Kidney capillary endothelial cell (primary cell): ENCODE data around the gene SLAIN2.
"Not testable (repeated sequence)": the region's sequence is repeated elsewhere in the genome, so short reads cannot be mapped to it uniquely, and the experiment has no call there.

Source experiments
- DNase-seq: peaks from one replicate; pipeline ENCODE4 v3.0.0-alpha.2; 2018; ENCODE audit warnings: low spot score

The SLAIN2 gene

DNA sequence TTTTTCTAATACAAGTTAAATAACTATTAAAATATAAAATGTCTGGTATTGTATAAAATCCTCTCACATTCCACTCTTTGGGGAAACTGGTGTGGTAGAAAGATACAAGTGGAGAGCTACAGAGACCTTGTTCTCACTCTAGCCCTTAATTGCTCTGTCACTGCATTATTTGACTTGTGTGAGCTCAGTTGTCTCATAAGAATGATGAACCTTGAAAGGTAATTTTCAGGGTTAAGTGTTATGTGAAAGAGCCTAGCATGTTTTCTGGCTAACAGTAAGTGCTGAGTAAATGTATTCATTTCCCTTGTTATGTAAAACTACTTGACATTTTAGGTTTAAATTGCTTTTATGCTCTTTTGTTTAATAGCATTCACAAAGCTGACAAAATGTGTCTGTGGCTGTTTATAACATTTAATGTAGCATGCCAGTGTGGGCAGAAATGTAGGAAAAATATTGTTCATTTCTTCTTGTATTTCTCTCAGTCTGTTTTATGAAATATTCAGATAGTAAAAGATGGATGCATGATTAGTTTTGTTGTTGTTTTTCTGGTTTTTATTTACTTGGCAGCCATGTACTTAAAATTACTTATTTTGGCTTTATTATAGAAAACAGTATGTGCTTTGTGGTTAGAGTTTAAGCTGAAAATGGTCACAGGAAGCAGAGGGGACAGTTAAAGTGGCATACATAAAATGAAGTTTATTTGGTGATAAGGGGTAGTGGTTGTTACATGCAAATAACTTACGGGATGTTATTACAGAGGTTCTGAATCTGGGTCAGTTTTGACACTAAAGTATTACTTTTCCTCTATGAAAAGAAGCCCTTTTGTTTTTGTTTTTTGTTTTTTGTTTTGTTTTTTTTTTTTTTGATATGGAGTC is 29.2 kb downstream of the SLAIN2 start:
- DNase-seq: no peak

DNA sequence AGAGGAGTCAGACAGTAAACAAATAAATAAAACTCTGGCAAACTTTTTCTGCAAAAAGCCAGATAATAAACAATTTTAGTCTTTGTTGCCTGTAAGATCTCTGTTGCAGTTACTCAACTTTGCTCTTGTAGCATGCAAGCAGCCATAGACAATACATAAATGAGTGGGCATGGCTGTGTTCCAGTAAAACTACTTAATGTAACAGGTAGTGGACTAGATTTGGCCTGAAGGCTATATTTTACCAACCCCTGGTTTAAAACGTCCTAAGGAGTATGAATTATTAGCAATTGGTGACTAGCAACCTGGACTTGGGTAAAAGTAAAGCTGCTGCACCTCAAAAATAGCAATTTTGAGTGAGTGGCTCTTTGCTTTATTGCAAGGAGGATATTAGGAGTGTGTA is 30.9 kb downstream of the SLAIN2 start:
- no peak for DNase-seq

DNA sequence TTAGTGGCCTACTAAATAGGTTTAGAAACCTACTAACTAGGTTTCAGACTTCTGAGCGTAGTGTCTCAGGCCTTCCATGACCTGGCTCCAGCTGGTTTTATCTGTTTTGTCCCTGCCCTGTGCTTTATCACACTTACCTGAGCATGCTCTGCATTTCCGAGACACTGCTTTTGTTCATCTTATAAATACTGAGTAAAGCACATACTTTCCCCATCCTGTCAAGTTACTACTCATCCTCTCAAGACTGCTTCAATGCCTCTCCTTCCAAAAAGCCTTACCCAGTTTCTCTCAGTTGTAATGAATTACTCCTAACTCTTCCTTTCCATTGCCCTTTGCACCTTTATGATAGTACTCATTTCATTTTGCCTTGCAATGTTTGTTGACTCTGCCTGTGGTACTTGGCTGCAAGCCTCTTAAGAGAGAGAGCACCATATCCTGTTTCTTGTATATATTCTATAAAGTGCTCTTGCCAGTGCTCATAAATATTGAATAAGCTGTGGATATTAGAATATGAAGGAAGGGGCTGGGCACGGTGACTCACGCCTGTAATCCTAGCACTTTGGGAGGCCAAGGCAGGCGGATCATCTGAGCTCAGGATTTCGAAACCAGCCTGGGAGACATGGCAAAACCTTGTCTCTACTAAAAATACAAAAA is 34.4 kb downstream of the SLAIN2 start:
- no peak for DNase-seq

DNA sequence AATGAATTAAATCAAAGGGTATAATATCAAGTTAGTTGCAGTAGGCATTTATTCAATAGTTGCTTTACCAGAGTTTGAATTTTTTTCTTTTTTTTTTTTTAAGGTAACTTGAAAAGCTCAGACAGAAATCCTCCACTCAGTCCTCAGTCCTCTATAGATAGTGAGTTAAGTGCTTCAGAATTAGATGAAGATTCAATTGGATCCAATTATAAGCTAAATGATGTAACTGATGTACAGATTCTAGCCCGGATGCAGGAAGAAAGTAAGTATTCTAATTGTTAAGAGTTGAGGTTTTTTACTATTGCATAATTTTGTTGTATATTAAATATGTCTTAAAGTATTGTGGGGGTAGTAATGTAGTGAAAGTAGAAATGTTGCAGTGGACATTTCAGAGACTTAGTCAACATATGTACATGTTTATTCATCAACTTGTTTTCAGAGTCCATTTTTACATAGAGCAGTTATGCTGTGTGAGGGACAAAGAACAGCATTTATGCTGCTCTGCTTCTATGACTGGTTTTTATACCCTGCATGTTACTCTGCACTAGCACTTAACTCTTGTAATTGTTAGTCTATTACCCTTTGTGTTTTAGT is 38.4 kb downstream of the SLAIN2 start:
- no peak for DNase-seq

DNA sequence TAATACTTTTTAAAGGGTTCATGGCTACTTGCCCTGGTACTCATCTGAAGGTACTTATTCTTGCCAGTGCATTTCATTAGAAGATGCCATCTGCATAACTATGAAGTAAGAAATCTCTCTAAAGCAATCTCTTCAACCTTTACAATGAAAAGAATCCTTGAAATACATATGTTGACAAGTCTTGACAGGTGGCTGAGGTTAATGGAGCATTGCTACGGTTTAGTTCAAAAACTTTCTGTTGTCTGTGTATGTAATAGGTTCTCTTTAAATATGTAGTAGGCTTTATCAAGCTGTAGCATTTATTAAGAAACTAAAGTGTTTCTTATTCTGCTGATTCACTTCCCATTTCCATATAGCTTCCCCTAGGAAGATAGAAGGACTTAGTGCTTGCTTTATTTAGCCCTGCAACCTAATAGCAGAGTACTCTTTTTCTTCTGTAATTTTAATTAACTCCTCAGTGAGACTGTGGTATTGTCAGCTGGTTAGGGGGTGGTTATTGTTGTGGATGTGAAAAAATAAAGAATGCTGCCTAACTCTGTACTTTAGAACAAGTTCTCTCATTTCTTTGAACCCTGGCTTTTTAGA is 39.3 kb downstream of the SLAIN2 start:
- no peak for DNase-seq

DNA sequence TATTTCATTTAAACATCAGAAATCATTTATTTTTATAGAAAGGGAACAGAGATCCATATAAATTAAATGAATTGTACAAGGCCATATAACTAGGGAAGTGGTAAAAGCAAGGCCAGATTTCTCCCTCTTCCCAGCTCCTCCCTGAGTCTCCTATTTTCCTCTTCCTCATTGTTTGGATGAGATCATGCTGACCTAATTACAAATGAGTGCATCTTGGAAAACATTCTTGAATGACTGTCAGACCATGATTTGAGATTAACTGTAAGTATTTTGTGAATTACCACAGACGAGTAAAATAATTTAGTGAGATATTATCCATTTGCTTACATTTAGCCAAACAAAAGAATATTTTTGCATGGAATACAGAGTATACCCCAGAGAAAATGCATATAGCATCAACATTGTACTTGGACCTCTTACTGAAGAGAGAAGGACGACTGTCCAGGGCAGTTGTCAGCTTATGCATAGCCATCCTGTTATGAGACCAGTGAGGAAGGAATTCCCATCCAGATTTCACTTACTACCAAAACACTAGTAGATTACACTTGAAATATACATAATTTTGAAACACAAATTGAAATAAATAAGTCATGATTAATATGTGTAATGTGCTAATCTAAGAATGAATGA is 47.3 kb downstream of the SLAIN2 start:
- DNase-seq: peak; percentile 10

DNA sequence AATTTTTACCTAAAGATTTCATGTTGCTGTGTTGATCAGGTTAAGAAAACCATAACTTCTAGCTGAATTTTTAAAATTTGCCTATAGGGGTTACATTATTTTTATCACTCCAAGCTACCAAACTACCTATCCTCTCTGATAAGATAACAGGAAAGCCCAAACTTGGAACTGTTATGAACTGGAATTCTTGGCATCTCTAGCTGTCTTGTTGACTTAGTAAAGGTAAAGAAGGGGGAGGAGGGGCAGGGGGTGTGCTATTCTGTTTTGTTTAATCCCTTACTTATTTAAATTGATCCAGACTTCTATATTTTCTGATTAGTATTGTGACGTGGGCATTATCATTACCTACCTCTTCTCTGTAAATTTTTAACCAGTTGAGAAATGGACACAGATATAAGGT is 54.7 kb downstream of the SLAIN2 start:
- DNase-seq: no peak

DNA sequence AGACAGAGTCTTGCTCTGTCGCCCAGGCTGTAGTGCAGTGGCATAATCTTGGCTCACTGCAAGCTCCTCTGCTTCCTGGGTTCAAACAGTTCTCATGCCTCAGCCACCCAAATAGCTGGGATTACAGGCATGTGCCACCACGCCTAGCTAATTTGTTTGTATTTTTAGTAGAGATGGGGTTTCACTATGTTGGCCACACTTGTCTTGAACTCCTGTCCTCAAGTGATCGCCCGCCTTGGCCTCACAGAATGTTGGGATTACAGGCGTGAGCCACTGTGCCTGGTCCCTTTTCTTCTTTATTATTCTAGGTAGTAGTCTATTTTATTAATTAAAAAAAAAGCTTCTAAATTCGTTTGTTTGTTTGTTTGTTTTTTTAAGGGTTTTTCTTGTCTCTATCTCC is 59.1 kb downstream of the SLAIN2 start:
- no peak for DNase-seq

DNA sequence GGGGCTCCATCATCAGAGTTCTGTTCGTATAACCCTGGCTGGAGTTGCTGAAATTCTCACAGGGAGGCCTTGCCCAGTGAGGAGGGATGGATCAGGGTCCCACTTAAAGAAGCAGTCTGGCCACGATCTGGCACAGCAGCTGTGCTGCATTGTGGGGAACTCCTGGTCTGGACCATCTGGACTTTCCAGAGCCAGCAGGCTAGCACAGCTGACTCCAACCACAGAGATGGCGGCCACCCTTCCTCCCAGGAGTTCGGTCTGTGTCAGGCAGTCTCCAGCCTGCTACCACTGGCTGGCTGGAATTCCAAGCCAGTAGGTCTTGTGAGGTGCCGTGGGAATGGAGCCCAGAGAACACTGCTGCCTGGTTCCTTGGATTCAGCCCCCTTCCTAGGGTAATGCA is 62.0 kb downstream of the SLAIN2 start:
- DNase-seq: no peak

DNA sequence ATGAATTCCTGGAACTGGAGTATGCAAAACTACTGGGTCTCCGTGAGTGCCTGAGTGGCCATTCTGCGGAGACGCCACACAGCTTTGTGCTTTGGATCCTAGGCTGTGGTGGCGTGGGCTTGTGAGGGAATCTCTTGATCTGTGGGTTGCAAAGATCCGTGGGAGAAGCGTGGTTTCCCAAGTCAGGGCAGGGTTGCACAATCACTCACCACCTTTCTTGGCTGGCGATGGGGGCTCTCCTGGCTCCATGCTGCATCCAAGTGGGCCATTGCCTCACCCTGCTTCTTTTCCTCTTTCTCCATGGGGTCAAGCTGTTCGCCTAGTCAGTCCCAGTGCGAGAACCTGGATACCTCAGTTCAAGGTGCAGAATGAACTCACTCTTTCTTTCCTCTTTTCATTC is 62.5 kb downstream of the SLAIN2 start:
- no peak for DNase-seq

DNA sequence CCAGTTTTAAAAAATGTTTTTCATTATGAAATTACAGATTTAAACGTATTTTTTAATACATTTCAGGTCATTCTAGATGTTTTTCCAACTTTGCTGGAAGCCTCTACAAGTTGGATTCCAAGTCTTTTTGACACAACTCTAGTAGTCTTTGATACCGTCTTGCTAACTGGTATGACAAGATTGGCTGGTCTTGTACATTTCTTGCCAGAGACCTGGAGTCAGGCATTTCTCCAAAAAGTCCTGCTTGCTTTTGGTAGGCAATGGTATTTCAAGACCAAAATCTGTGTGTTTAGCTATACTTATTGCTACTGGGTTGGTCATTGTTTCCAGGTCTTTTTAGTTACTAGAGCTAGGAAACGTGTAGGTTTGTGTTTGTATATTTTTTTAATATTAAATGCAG is 64.6 kb downstream of the SLAIN2 start:
- DNase-seq: no peak

DNA sequence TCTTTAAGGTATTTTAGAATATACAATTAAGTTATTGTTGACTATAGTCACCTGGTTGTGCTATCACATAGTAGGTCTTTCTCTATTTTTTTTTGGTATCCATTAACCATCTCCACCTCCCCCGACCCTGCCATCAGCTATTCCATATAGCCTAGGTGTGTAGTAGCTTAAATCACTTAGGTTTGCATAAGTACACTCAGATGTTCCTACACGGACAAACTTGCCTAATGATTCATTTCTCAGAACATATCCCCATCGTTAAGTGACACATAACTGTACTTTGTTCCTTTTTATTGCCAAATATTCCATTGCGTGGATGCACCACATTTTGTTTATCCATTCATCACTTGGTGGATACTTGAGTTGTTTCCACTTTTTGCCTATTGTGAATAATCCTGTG is 67.9 kb downstream of the SLAIN2 start:
- DNase-seq: no peak

DNA sequence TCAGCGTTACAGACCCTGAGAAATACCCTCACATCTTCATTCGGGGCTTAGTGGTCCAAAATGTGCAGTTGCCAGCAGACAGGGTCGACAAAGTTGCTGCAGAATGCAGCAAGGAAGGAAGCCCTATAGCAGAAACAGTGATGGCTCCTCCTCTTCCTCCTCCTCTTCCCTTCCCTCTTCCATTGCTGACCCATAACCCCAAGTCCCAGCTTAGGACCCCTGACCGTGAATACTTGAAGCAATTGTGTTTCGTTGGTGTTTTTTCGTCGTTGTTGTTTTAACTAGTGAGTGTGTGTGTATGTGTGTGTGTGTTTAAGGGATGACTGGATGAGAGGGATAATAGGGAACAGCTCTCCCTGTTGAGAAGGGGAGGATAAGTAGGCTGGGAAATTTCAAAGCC is 69.5 kb downstream of the SLAIN2 start:
- no peak for DNase-seq

DNA sequence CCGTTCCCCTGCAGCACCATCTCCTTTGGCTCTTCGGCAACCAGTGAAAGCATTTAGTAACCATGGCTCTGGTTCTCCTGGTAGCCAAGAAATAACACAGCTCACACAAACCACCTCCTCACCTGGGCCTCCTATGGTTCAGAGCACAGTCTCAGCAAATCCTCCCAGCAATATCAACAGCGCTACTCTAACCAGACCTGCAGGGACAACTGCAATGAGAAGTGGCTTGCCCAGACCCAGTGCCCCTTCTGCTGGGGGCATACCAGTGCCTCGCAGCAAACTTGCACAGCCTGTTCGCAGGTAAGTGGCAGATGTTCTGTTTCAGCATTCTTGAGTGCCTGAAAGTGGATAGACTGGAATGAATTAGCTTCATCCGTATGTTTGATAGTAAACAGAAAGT is 78.8 kb downstream of the SLAIN2 start:
- DNase-seq: no peak

DNA sequence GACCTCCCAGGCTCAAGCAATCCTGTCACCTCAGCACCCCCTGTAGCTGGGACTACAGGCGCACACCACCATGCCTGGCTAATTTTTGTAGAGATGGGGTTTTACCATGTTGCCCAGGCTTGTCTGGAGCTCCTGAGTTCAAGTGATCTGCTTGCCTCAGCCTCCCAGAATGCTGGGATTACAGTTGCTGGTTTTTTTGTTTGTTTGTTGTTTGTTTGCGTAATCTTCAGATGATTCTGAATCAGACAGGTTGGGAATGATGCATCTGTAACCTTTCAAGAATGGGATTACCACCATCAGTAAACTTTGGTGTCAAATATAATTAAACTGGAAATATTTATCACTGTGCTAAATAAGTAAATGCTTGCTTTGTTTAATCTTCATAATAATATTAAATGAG is 79.8 kb downstream of the SLAIN2 start:
- DNase-seq: no peak

DNA sequence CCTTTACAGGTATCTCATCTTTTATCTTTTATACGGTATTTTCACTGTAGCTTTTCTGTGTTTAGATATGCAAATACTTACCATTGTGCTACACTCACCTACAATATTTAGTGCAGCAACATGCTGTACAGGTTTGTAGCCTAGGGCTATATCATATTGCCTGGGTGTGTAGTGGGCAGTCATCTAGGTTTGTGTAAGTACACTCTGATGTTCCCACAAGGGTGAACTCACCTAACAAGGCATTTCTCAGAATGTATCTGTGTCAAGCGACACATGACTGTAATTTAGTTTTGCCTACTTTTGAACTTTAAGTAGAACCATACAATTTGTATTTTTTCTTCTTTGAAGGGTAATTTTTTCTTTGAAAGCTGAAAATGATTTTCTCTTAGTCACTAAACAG is 87.6 kb downstream of the SLAIN2 start:
- no peak for DNase-seq

DNA sequence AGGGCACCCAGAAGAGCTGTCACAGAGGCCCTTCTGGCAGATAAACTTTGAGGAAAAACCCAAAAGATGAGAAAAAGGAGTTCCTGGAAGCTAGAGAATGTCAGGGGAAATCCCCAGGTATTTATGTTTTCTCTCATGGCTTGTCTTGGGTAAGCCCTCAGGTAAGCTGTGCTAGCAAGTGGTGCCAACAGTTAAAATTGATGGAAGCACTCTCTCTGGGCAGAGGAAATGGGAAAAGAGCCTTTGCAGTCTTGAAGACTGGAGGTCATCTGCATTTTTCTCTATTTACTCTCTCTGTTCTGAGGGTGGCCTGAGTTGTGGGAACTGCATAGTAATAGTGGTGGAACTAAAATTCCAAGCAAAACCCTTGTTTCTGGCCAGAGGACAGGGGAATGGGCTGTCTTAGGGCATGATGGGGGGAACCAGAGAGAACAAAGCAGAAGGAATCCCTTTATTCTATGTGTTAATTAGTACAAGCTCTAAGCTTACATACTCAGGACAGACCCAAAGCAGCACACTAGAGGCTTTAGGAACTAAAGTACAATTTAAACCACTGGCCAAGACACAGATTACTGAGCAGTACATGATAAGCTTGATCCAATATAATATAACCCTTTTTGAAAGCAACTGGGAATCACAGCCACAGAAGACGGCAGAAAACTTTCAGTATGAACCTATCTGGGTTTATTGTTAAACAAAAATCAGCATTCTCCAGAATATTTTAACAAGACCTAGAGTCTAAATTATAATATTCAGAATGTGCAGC is 88.6 kb downstream of the SLAIN2 start:
- no peak for DNase-seq

DNA sequence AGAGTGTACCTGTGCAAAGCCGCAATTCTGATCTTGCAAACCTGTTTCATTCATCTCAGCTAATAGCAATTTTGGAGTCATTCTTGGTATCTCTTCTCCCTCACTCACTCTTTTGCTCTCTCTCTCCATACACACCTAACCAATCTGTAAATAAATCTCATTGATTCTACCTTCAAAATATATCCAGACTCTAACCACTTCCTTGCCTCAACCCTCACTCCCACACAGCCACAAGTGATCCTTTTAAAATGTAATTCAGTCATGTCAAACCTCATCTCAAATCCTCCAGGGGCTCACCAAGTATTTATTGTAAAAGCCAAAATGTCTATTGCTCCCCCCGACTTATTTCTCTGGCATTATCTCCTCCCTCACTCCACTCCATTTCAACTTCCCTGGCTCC is 90.1 kb downstream of the SLAIN2 start:
- DNase-seq: no peak

DNA sequence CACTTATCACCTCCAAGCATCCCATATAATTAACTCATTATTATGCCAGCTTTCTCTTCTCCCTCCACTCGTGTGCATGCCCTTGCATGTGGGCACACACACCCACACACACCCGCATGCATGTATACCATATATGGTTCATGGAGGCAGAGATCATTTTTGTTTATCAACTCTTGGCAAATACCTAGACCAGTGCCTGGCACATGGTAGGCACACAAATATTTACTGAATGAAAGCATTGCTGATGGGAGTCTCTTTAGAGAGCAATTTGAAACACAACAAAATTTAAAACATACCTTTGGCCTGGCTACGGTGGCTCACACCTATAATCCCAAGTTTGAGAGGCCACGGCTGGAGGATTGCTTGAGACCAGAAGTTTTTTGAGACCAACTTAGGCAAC is 90.7 kb downstream of the SLAIN2 start:
- no peak for DNase-seq

DNA sequence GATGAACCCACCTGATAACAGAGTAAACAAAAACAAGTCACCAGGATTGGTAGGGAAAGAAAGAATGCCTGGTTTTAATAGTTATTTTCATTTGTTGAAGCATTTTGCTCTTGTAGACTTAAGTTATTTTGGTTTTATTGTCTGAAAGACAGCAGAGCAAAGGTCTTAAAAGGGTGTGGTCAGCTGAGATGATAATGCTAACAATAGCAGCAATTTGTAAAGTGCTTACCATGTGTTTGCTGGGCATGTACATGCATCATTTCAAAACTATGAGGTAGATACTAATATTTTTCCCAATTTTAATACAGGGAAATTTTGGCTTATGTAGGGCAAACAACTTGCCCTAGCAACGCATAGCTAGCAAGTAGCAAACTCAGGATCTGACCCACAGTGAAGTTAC is 95.0 kb downstream of the SLAIN2 start:
- DNase-seq: no peak

DNA sequence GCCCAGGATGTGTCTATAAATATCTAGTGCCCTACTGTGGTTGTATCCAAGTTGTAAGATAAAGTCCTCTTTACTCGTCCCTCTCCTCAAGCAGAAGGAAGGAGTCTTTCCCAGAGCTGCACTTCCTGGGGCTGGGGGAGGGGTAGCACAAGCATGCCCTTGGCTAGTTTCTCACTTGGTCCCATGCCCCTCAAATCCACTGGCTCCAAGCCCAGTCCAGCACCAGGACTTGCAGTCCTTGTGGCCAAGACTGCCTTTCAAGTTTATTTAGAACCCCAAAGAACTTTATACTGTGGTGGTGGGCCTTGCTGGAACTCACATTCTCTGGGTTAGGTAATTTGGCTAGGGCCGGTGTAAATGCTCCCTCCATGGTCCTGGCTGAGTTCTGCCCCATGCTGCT is 98.7 kb downstream of the SLAIN2 start:
- DNase-seq: no peak

DNA sequence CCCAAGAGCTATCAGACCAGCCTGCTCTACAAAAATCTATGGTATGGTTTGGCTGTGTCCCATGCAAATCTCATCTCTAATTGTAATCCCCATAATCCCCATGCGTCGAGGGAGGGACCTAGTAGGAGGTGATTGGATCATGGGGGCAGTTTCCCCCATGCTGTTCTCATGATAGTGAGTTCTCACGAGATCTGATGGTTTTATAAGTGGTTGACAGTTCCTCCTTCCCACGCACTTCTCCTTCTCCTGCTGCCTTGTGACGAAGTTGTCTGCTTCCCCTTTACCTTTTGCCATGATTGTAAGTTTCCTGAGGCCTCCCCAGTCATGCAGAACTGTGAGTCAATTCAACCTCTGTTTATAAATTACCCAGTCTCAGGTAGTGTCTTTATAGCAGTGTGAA is 99.6 kb downstream of the SLAIN2 start:
- not testable (repeated sequence) for DNase-seq
